Upper lobe of left lung (tissue), 6 donors: ENCODE measurements around the gene SCGB3A2. TPM values are rescaled to one million over a fixed set of nuclear protein-coding genes. Genes with fewer than 3 reads are reported as not detected.

Source experiments
- ATAC-seq, 2 donors: fragments of 200-7000 bp; cut with Tn5 transposase; one replicate each; pipeline ENCODE4 v1.9.1; 2022; ENCODE audit warnings: mild to moderate bottlenecking in 2 of 2, moderate library complexity in 2 of 2; ENCODE audit not compliant: low FRiP score in 2 of 2
- DNase-seq, 2 donors: peaks; one replicate each; pipeline ENCODE4 v3.0.0-alpha.2; 2019 to 2020
- H3K27ac ChIP-seq, 4 donors: fragments of 200-600 bp; sonication (generic); one replicate each; pipeline ENCODE4 v1.5.1; 2016 to 2019
- H3K27me3 ChIP-seq, 4 donors: fragments of 200-600 bp; sonication (generic); one replicate each; pipeline ENCODE4 v1.5.1; 2017 to 2019
- H3K36me3 ChIP-seq, 4 donors: fragments of 200-600 bp; sonication (generic); one replicate each; pipeline ENCODE4 v1.5.1; 2016 to 2019
- H3K4me1 ChIP-seq, 4 donors: fragments of 200-600 bp; sonication (generic); one replicate each; pipeline ENCODE4 v1.5.1; 2018 to 2019
- H3K4me3 ChIP-seq, 4 donors: fragments of 200-600 bp; sonication (generic); one replicate each; pipeline ENCODE4 v1.5.1; 2017 to 2019; ENCODE audit warnings: mild to moderate bottlenecking in 2 of 4, moderate library complexity in 1 of 4
- H3K9me3 ChIP-seq, 4 donors: fragments of 200-600 bp; sonication (generic); one replicate each; pipeline ENCODE4 v1.5.1; 2018 to 2019
- EP300 ChIP-seq, 4 donors: sonication (generic); formaldehyde crosslinking; IDR thresholded peaks; one replicate each; pipeline ENCODE4 v1.5.1; 2017; ENCODE audit warnings: antibody characterized with exemption in 4 of 4, control low read depth in 2 of 4
- POLR2A ChIP-seq, 4 donors: fragments of 450-650 bp; IDR thresholded peaks; one replicate each; pipeline ENCODE4 v1.5.1; 2016 to 2017; ENCODE audit warnings: antibody characterized with exemption in 4 of 4, mild to moderate bottlenecking in 2 of 4
- POLR2AphosphoS5 ChIP-seq, 2 donors: sonication (generic); formaldehyde crosslinking; IDR thresholded peaks; one replicate each; pipeline ENCODE4 v1.5.1; 2017; ENCODE audit warnings: antibody characterized with exemption in 2 of 2
- WGBS, 2 donors: methylation state at CpG; one replicate each; pipeline ENCODE4 v1.1.5; 2017 to 2018; 5-methylcytosine and 5-hydroxymethylcytosine counted together
- total RNA-seq, 6 donors: library from RNA; depleted of rRNA in 4 of 6; stranded (reverse); fragments of >200 nt in 4 of 6; gene quantifications; one replicate each; pipeline versions ENCODE4 v1.1.0 to v1.2.1, GENCODE V29; 2016 to 2021
- TF ChIP-seq, protein P1 (sequence below), 6 experiments: fragments of 450-650 bp in 4 of 6; fragments of 200-600 bp in 2 of 6; sonication (generic) in 2 of 6; IDR thresholded peaks; one replicate each; pipeline ENCODE4 v1.5.1; 2016 to 2019; ENCODE audit warnings: antibody characterized with exemption in 6 of 6
- donor health status: DM: no; HTN: no; CAD: no; lungs with moderate emphysema.
- donor health status: DM: no; HTN: yes; CAD: no; lungs with severe emphysema.

Gene SCGB3A2
- total RNA-seq, 6 donors from 2014 or later: 324 to 1,419 (median 520) TPM

DNA sequence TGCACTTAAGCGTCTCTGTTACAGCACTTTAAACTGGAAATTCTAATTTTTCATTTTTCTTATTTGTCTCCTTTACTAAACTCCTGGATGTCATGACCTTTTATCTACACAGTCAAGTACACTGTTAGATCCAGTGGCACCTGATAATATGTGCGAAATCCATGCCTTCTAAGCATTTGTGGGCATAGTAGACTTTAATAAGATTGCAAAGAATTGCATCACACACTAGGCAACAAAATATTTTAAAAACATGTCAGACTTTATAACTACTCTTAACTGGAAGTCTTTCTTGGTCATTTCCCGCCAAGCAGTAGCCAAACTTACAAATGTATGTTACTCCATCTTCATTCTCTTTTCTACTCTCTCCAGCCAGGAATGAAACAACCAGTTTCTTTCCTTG lies 42.1 kb upstream of the SCGB3A2 start:
- ATAC-seq: no peak
- TF ChIP-seq, protein P1, sequence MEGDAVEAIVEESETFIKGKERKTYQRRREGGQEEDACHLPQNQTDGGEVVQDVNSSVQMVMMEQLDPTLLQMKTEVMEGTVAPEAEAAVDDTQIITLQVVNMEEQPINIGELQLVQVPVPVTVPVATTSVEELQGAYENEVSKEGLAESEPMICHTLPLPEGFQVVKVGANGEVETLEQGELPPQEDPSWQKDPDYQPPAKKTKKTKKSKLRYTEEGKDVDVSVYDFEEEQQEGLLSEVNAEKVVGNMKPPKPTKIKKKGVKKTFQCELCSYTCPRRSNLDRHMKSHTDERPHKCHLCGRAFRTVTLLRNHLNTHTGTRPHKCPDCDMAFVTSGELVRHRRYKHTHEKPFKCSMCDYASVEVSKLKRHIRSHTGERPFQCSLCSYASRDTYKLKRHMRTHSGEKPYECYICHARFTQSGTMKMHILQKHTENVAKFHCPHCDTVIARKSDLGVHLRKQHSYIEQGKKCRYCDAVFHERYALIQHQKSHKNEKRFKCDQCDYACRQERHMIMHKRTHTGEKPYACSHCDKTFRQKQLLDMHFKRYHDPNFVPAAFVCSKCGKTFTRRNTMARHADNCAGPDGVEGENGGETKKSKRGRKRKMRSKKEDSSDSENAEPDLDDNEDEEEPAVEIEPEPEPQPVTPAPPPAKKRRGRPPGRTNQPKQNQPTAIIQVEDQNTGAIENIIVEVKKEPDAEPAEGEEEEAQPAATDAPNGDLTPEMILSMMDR (IDR thresholded peaks at IDR 0.05): no peak
- no peak for TF ChIP-seq POLR2A (IDR thresholded peaks at IDR 0.05)
- no peak for TF ChIP-seq POLR2AphosphoS5 (IDR thresholded peaks at IDR 0.05)
- no peak for TF ChIP-seq EP300 (IDR thresholded peaks at IDR 0.05)
- H3K27me3 ChIP-seq: no peaks in the 10 kb centered on the region
- WGBS, 2 donors: 71 to 74% methylated on average over 3 of the region's 3 CpGs
- no peaks in the 10 kb centered on the region for H3K9me3 ChIP-seq
- no peaks in the 10 kb centered on the region for H3K4me1 ChIP-seq
- no peak overlapping the region for H3K4me3 ChIP-seq
- no peak for DNase-seq
- no peaks in the 10 kb centered on the region for H3K36me3 ChIP-seq
- no peak overlapping the region for H3K27ac ChIP-seq

DNA sequence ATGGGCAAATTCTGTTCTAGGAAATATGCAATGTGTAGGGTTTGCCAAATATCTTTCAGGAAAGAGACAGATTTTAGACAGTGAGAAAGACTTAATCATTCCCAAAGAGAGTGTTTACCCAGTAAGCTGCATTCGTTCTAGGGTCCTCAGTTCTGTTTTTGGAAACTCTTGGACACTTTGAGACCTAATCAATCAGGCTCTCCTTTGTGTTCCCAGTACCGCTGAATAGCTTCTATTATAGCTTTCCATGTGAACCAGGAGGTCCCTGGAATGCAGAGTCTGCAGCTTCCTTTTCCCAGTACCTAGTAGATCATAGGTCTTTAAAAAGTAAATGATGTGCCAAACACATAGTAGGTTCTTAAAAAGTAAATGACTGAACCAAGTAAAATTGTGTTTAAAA lies 35.6 kb upstream of the SCGB3A2 start:
- no peaks in the 10 kb centered on the region for H3K4me1 ChIP-seq
- ATAC-seq (no peak), DNase-seq (no peak)
- H3K27ac ChIP-seq: no peak overlapping the region
- H3K36me3 ChIP-seq: no peaks in the 10 kb centered on the region
- H3K9me3 ChIP-seq: no peaks in the 10 kb centered on the region
- no peak for TF ChIP-seq EP300 (IDR thresholded peaks at IDR 0.05)
- TF ChIP-seq POLR2AphosphoS5 (IDR thresholded peaks at IDR 0.05): no peak
- TF ChIP-seq, protein P1 (IDR thresholded peaks at IDR 0.05): no peak
- TF ChIP-seq POLR2A (IDR thresholded peaks at IDR 0.05): no peak
- 51 to 67% methylated on average over 2 of the region's 2 CpGs for WGBS, 2 donors
- H3K4me3 ChIP-seq: no peak overlapping the region
- H3K27me3 ChIP-seq: no peaks in the 10 kb centered on the region

DNA sequence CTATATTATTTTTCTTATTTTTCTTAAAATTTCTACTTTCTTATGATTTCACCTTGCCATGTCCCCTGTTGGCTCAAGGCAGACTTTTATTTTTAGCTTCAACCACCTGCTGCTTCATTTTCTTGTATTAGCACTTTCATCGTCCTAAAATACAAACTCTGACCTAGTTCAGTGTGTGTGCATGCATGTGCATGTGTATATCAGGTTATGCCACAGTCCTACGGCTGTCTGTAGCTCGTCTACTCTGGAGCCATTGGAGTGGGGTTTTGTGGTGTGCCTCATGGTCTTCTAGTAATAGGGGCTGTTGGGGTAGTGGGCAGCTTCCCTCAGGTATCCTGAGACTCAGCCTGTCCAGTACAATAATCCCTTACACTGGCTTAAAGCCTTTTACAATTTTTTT lies 33.7 kb upstream of the SCGB3A2 start:
- Histone ChIP-seq H3K4me3 (no peak overlapping the region), H3K9me3 (no peaks in the 10 kb centered on the region), H3K36me3 (no peaks in the 10 kb centered on the region), H3K4me1 (no peaks in the 10 kb centered on the region), H3K27me3 (no peaks in the 10 kb centered on the region), H3K27ac (no peak overlapping the region)
- no peak for DNase-seq
- TF ChIP-seq POLR2A (IDR thresholded peaks at IDR 0.05) (no peak), EP300 (IDR thresholded peaks at IDR 0.05) (no peak)
- no peak for ATAC-seq
- WGBS, 2 donors: 53 to 58% methylated on average over 3 of the region's 3 CpGs

DNA sequence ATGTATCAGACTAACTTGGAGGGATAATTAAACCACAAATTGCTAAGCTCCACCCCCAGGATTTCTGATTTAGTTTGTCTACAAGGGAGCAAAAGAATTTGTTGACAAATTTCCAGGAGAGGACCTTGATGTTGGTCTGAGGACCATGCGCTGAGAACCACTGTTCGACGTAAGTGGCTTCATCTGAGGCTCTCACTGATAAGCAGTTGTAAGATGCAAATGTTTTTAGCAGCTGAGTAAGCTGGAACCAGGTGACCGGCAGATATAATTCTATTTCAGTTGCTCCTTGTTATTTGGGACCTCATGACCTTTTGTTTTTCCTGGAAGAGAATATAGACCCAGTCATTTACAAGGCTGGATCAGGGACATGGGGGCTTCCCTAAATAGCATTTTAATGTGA lies 32.9 kb upstream of the SCGB3A2 start:
- Histone ChIP-seq H3K27me3 (no peaks in the 10 kb centered on the region), H3K36me3 (no peaks in the 10 kb centered on the region), H3K27ac (no peak overlapping the region), H3K4me1 (no peaks in the 10 kb centered on the region), H3K4me3 (no peak overlapping the region), H3K9me3 (no peaks in the 10 kb centered on the region)
- DNase-seq: no peak
- WGBS, 2 donors: 87 to 88% methylated on average over 4 of the region's 4 CpGs
- no peak for ATAC-seq
- TF ChIP-seq, protein P1 (IDR thresholded peaks at IDR 0.05): no peak
- TF ChIP-seq POLR2AphosphoS5 (IDR thresholded peaks at IDR 0.05) (no peak), POLR2A (IDR thresholded peaks at IDR 0.05) (no peak), EP300 (IDR thresholded peaks at IDR 0.05) (no peak)

DNA sequence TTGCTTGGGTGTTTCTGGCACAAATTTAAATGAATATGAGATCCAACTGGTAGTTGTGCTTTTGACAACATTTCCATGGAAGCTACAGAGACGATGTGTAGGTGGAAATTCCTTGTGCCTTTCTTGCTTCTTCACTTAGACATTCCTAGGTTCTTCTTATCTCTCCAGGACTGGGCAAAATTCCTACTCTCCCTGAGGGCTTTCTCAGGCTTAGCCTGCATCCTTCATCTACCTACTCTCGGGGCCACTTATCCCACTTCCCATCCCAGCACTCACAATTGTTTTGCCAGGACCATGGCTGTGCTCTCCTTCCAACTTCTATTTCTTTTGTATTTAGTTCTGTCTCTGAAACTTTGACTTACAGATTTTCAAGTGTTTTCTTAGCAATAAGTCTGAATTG lies 29.3 kb upstream of the SCGB3A2 start:
- H3K4me3 ChIP-seq: no peak overlapping the region
- no peak for TF ChIP-seq EP300 (IDR thresholded peaks at IDR 0.05)
- TF ChIP-seq, protein P1 (IDR thresholded peaks at IDR 0.05): no peak
- no peak for TF ChIP-seq POLR2A (IDR thresholded peaks at IDR 0.05)
- TF ChIP-seq POLR2AphosphoS5 (IDR thresholded peaks at IDR 0.05): no peak
- no peaks in the 10 kb centered on the region for H3K9me3 ChIP-seq
- 69 to 77% methylated on average over 2 of the region's 2 CpGs for WGBS, 2 donors
- DNase-seq (no peak), ATAC-seq (no peak)
- H3K36me3 ChIP-seq: no peaks in the 10 kb centered on the region
- no peaks in the 10 kb centered on the region for H3K4me1 ChIP-seq
- no peak overlapping the region for H3K27ac ChIP-seq
- no peaks in the 10 kb centered on the region for H3K27me3 ChIP-seq
